ENCODE data around the gene NSMCE1. TPM values are rescaled to one million over a fixed set of nuclear protein-coding genes. Genes with fewer than 3 reads are reported as not detected.

Gene NSMCE1
- total RNA-seq, 2 experiments from 2014 or later, result 31.9 to 33.9 TPM

GRCh38 chr16:27293343-27293742 lies 24.8 kb upstream of the NSMCE1 start:
- no peaks in the 10 kb centered on the region for H3K36me3 ChIP-seq (ENCODE audit: insufficient read depth, low read length)
- Mint-ChIP-seq H3K27ac (no peak overlapping the region), H3K9me3 (no peaks in the 10 kb centered on the region), H3K27me3 (no peaks in the 10 kb centered on the region), H3K4me1 (ENCODE audit: low read depth) (peaks cover 38% of the 10 kb centered on the region), H3K4me3 (no peak overlapping the region), H3K36me3 (ENCODE audit: low read depth) (no peaks in the 10 kb centered on the region)
- POLR2A ChIA-PET, result no interaction called here
- DNase-seq (no peak), ATAC-seq (ENCODE audit: poor library complexity) (no peak)
- no peaks in the 10 kb centered on the region for H3K27me3 ChIP-seq (ENCODE audit: control insufficient read depth in 1 of 2, insufficient read depth in 2 of 2, low read length in 2 of 2)
- TF ChIP-seq CTCF (IDR thresholded peaks at IDR 0.05), result no peak
- CTCF ChIA-PET, result no interaction called here
- no peaks in the 10 kb centered on the region for H3K9me3 ChIP-seq (ENCODE audit: control insufficient read depth in 1 of 2, insufficient read depth in 1 of 2, low read length in 2 of 2)
- H3K27ac ChIP-seq (ENCODE audit: low read depth in 1 of 2, low read length in 2 of 2), result no peak overlapping the region
- no peak overlapping the region for H3K4me3 ChIP-seq (ENCODE audit: low read length)
- peaks cover 19% of the 10 kb centered on the region for H3K4me1 ChIP-seq (ENCODE audit: insufficient read depth, low read length)
- intact Hi-C loops (cut with DNase I, micrococcal nuclease), result no loop called here

- Histone ChIP-seq H3K4me3 (ENCODE audit: low read length) (no peak overlapping the region), H3K27me3 (ENCODE audit: control insufficient read depth in 1 of 2, insufficient read depth in 2 of 2, low read length in 2 of 2) (no peaks in the 10 kb centered on the region), H3K36me3 (ENCODE audit: insufficient read depth, low read length) (no peaks in the 10 kb centered on the region), H3K4me1 (ENCODE audit: insufficient read depth, low read length) (peaks cover 19% of the 10 kb centered on the region), H3K27ac (ENCODE audit: low read depth in 1 of 2, low read length in 2 of 2) (no peak overlapping the region), H3K9me3 (ENCODE audit: control insufficient read depth in 1 of 2, insufficient read depth in 1 of 2, low read length in 2 of 2) (no peaks in the 10 kb centered on the region)
- CTCF ChIA-PET, result no interaction called here
- Mint-ChIP-seq H3K27ac (no peak overlapping the region), H3K9me3 (no peaks in the 10 kb centered on the region), H3K27me3 (no peaks in the 10 kb centered on the region), H3K4me1 (ENCODE audit: low read depth) (peaks cover 32% of the 10 kb centered on the region), H3K4me3 (no peak overlapping the region), H3K36me3 (ENCODE audit: low read depth) (no peaks in the 10 kb centered on the region)
- POLR2A ChIA-PET, result no interaction called here
- no peak for TF ChIP-seq CTCF (IDR thresholded peaks at IDR 0.05)
- intact Hi-C loops (cut with DNase I, micrococcal nuclease), result no loop called here
- ATAC-seq (ENCODE audit: poor library complexity) (no peak), DNase-seq (no peak)
Observed at GRCh38 chr16:27291722-27292240, 23.2 kb upstream of the NSMCE1 start.

- H3K9me3 ChIP-seq (ENCODE audit: control insufficient read depth in 1 of 2, insufficient read depth in 1 of 2, low read length in 2 of 2), result no peaks in the 10 kb centered on the region
- no peak overlapping the region for H3K27ac Mint-ChIP-seq
- no peaks in the 10 kb centered on the region for H3K9me3 Mint-ChIP-seq
- intact Hi-C loops (cut with DNase I, micrococcal nuclease), result no loop called here
- ATAC-seq (ENCODE audit: poor library complexity) (no peak), DNase-seq (no peak)
- H3K4me1 ChIP-seq (ENCODE audit: insufficient read depth, low read length), result peaks cover 19% of the 10 kb centered on the region
- ChIA-PET CTCF (no interaction called here), POLR2A (interaction anchor here (1.3 to 1.6 kb wide), 2 partner anchors 23 to 56 kb away, joined by 4 to 6 read pairs; partner anchors contain the start of gene NSMCE1)
- peaks cover 38% of the 10 kb centered on the region for H3K4me1 Mint-ChIP-seq (ENCODE audit: low read depth)
- no peaks in the 10 kb centered on the region for H3K36me3 Mint-ChIP-seq (ENCODE audit: low read depth)
- H3K4me3 ChIP-seq (ENCODE audit: low read length), result no peak overlapping the region
- no peak overlapping the region for H3K27ac ChIP-seq (ENCODE audit: low read depth in 1 of 2, low read length in 2 of 2)
- no peaks in the 10 kb centered on the region for H3K27me3 ChIP-seq (ENCODE audit: control insufficient read depth in 1 of 2, insufficient read depth in 2 of 2, low read length in 2 of 2)
- H3K4me3 Mint-ChIP-seq, result no peak overlapping the region
- no peaks in the 10 kb centered on the region for H3K27me3 Mint-ChIP-seq
- no peaks in the 10 kb centered on the region for H3K36me3 ChIP-seq (ENCODE audit: insufficient read depth, low read length)
- no peak for TF ChIP-seq CTCF (IDR thresholded peaks at IDR 0.05)
Observed at GRCh38 chr16:27291106-27291505, 22.5 kb upstream of the NSMCE1 start.

Data from CD4-positive, alpha-beta T cell (primary cell).